B cell (primary cell): Measurements from ENCODE around the gene STX11. TPM values are rescaled to one million over a fixed set of nuclear protein-coding genes. Genes with fewer than 3 reads are reported as not detected.
"Not testable (repeated sequence)": the region's sequence is repeated elsewhere in the genome, so short reads cannot be mapped to it uniquely, and the experiment has no call there.

Experiments used
- ATAC-seq: fragments of 200-7000 bp; cut with Tn5 transposase; one replicate; pipeline ENCODE4 v1.10.0; 2021; ENCODE audit warnings: low read depth, mild to moderate bottlenecking, moderate number of reproducible peaks, moderate library complexity
- CTCF ChIA-PET: fragments of 350-600 bp; sonication (Branson Sonifier 250); formaldehyde crosslinking; loops from one replicate; lab custom pipeline; 2021; ENCODE audit warnings: antibody characterized with exemption, inconsistent platforms; lab: Charles Lee
- POLR2A ChIA-PET: fragments of 350-600 bp; sonication (Branson Sonifier 250); formaldehyde crosslinking; loops from one replicate; lab custom pipeline; 2021; ENCODE audit warnings: antibody characterized with exemption; lab: Charles Lee
- DNase-seq: peaks from one replicate; pipeline ENCODE4 v3.0.0; 2013
- H2AFZ ChIP-seq: 2 replicates; pipeline ENCODE4 v1.6.1; 2012; ENCODE audit warnings: mild to moderate bottlenecking, low read depth, low read length; ENCODE audit not compliant: insufficient read depth, poor library complexity, severe bottlenecking
- H3K27ac ChIP-seq, 2 donors: 1 replicate in 1 of 2; 2 replicates in 1 of 2; pipeline ENCODE4 v1.5.1; 2012 to 2013; ENCODE audit warnings: low read length in 2 of 2, mild to moderate bottlenecking in 2 of 2, moderate library complexity in 1 of 2
- H3K27me3 ChIP-seq, 4 experiments: fragments of 200-600 bp in 1 of 4; sonication (generic) in 1 of 4; replicated peaks in 1 of 4; 1 replicate in 2 of 4; 2 replicates in 2 of 4; pipeline versions ENCODE4 v1.6.1 to v1.7.0; 2013 to 2016; ENCODE audit warnings: low read length in 3 of 4, mild to moderate bottlenecking in 2 of 4, mixed read lengths in 1 of 4, moderate library complexity in 1 of 4; ENCODE audit not compliant: insufficient read depth in 4 of 4, control insufficient read depth in 3 of 4; ENCODE audit errors: control extremely low read depth in 1 of 4
- H3K36me3 ChIP-seq, 2 experiments: replicated peaks in 1 of 2; 1 replicate in 1 of 2; 2 replicates in 1 of 2; pipeline versions ENCODE4 v1.6.1 to v1.7.1; 2013; ENCODE audit warnings: low read length in 1 of 2; ENCODE audit not compliant: insufficient read depth in 2 of 2, control insufficient read depth in 1 of 2; ENCODE audit errors: control extremely low read depth in 1 of 2, extremely low read depth in 1 of 2
- H3K4me1 ChIP-seq, 2 donors: fragments of 200-600 bp in 1 of 2; sonication (generic) in 1 of 2; 1 replicate in 1 of 2; 2 replicates in 1 of 2; pipeline versions ENCODE4 v1.5.1 to v1.6.1; 2013 to 2017; ENCODE audit warnings: low read length in 2 of 2; ENCODE audit not compliant: control insufficient read depth in 2 of 2, insufficient read depth in 2 of 2
- H3K4me2 ChIP-seq: replicated peaks from 2 replicates; pipeline ENCODE3; 2012; ENCODE audit warnings: mild to moderate bottlenecking, low read depth, low read length; ENCODE audit not compliant: poor library complexity, severe bottlenecking
- H3K4me3 ChIP-seq, 5 experiments: fragments of 200-600 bp in 1 of 5; sonication (generic) in 1 of 5; 1 replicate in 3 of 5; 2 replicates in 2 of 5; pipeline versions ENCODE4 v1.5.1 to v1.7.0; 2011 to 2016; ENCODE audit warnings: low read length in 4 of 5, mild to moderate bottlenecking in 4 of 5, low read depth in 2 of 5, control low read depth in 1 of 5, moderate library complexity in 1 of 5; ENCODE audit not compliant: insufficient read depth in 1 of 5; ENCODE audit errors: control extremely low read depth in 1 of 5, extremely low read depth in 1 of 5
- H3K79me2 ChIP-seq: fragments of 200-600 bp; sonication (generic); one replicate; pipeline ENCODE4 v1.6.0; 2016; ENCODE audit warnings: low read length; ENCODE audit not compliant: control insufficient read depth, insufficient read depth
- H3K9ac ChIP-seq: fragments of 200-600 bp; sonication (generic); 2 replicates; pipeline ENCODE4 v1.6.1; 2017; ENCODE audit warnings: mild to moderate bottlenecking, low read length, moderate library complexity
- H3K9me3 ChIP-seq, 3 donors: one replicate each; pipeline versions ENCODE4 v1.6.1 to v1.7.1; 2013; ENCODE audit warnings: low read length in 2 of 3; ENCODE audit not compliant: control insufficient read depth in 2 of 3, insufficient read depth in 1 of 3; ENCODE audit errors: control extremely low read depth in 1 of 3
- H4K20me1 ChIP-seq: 2 replicates; pipeline ENCODE4 v1.6.0; 2012; ENCODE audit warnings: mild to moderate bottlenecking, low read length; ENCODE audit not compliant: insufficient read depth, control insufficient read depth, poor library complexity, severe bottlenecking
- H3K27ac Mint-ChIP-seq: one replicate; pipeline ENCODE4 v1.8.0; 2021; ENCODE audit warnings: mixed read lengths
- H3K27me3 Mint-ChIP-seq: one replicate; pipeline ENCODE4 v1.8.0; 2021; ENCODE audit warnings: mixed read lengths
- H3K4me1 Mint-ChIP-seq: one replicate; pipeline ENCODE4 v1.8.0; 2021; ENCODE audit warnings: mixed read lengths
- H3K4me3 Mint-ChIP-seq: one replicate; pipeline ENCODE4 v1.8.0; 2021; ENCODE audit warnings: mixed read lengths
- H3K9me3 Mint-ChIP-seq: one replicate; pipeline ENCODE4 v1.8.0; 2022; ENCODE audit warnings: mixed read lengths; ENCODE audit not compliant: insufficient read depth
- EZH2 ChIP-seq: IDR thresholded peaks from 2 replicates; pipeline ENCODE4 v1.6.1; 2012; ENCODE audit warnings: borderline replicate concordance, low read depth, mild to moderate bottlenecking, moderate library complexity, low read length; ENCODE audit not compliant: insufficient read depth, poor library complexity, severe bottlenecking
- WGBS: methylation state at CpG from one replicate; pipeline ENCODE4 v1.1.5; 2013; ENCODE audit warnings: missing lambda C conversion rate; ENCODE audit not compliant: insufficient coverage; 5-methylcytosine and 5-hydroxymethylcytosine counted together
- intact Hi-C: fragments of 100-400 bp; cut with micrococcal nuclease; formaldehyde crosslinking; loops from one replicate; pipeline ENCODE4 v1.10.0; 2022
- polyA plus RNA-seq: library from polyadenylated mRNA; depleted of rRNA; stranded (reverse); fragments of >200 nt; gene quantifications from 2 replicates; pipeline ENCODE4 v1.2.3, GENCODE V29; 2012
- total RNA-seq, 2 donors: library from RNA; stranded (reverse); fragments of 120-200 nt in 1 of 2; gene quantifications; 1 replicate in 1 of 2; 2 replicates in 1 of 2; pipeline versions ENCODE4 v1.2.3 to v1.2.4, GENCODE V29; 2013 to 2022
- TF ChIP-seq, protein P1 (sequence below): fragments of 200-600 bp; IDR thresholded peaks from one replicate; pipeline ENCODE4 v1.8.0; 2022; ENCODE audit warnings: antibody characterized with exemption, mild to moderate bottlenecking

Gene STX11
- total and polyA plus RNA-seq, 2 donors (not counting 1 experiment from before 2014, with no cell fraction given) = 10.3 to 14.6 TPM

- H3K27ac Mint-ChIP-seq, H4K20me1 ChIP-seq, H3K9me3 ChIP-seq, H3K36me3 ChIP-seq, intact Hi-C loops, H3K4me1 Mint-ChIP-seq, H3K27ac ChIP-seq, H3K4me3 Mint-ChIP-seq, H3K9me3 Mint-ChIP-seq, H3K4me3 ChIP-seq, H3K4me2 ChIP-seq, ATAC-seq, POLR2A ChIA-PET, H3K4me1 ChIP-seq, H2AFZ ChIP-seq, H3K9ac ChIP-seq, DNase-seq, CTCF ChIA-PET, H3K79me2 ChIP-seq, H3K27me3 ChIP-seq, H3K27me3 Mint-ChIP-seq: not testable (repeated sequence)
Observed at GRCh38 chr6:144132167-144132690, 18.1 kb upstream of the STX11 start.

- Histone ChIP-seq H3K9me3 (no peaks in the 10 kb centered on the region), H3K4me2 (no peak overlapping the region), H2AFZ (no peak overlapping the region), H3K36me3 (no peaks in the 10 kb centered on the region), H3K79me2 (no peaks in the 10 kb centered on the region), H3K27ac (no peak overlapping the region), H4K20me1 (no peaks in the 10 kb centered on the region), H3K4me1 (no peaks in the 10 kb centered on the region), H3K27me3 (peaks cover 0 to 4% (median 0%) of the 10 kb centered on the region in 4 experiments), H3K9ac (no peak overlapping the region), H3K4me3 (no peak overlapping the region)
- no peak for TF ChIP-seq EZH2
- TF ChIP-seq, protein P1, sequence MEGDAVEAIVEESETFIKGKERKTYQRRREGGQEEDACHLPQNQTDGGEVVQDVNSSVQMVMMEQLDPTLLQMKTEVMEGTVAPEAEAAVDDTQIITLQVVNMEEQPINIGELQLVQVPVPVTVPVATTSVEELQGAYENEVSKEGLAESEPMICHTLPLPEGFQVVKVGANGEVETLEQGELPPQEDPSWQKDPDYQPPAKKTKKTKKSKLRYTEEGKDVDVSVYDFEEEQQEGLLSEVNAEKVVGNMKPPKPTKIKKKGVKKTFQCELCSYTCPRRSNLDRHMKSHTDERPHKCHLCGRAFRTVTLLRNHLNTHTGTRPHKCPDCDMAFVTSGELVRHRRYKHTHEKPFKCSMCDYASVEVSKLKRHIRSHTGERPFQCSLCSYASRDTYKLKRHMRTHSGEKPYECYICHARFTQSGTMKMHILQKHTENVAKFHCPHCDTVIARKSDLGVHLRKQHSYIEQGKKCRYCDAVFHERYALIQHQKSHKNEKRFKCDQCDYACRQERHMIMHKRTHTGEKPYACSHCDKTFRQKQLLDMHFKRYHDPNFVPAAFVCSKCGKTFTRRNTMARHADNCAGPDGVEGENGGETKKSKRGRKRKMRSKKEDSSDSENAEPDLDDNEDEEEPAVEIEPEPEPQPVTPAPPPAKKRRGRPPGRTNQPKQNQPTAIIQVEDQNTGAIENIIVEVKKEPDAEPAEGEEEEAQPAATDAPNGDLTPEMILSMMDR = no peak
- no peaks in the 10 kb centered on the region for H3K9me3 Mint-ChIP-seq
- ATAC-seq (no peak), DNase-seq (no peak)
- peaks cover 3% of the 10 kb centered on the region for H3K4me1 Mint-ChIP-seq
- WGBS = 82% methylated on average over 5 of the region's 5 CpGs
- H3K27me3 Mint-ChIP-seq = peaks cover 3% of the 10 kb centered on the region
- H3K27ac Mint-ChIP-seq = no peak overlapping the region
- POLR2A ChIA-PET = no interaction called here
- H3K4me3 Mint-ChIP-seq = no peak overlapping the region
- intact Hi-C loops = no loop called here
- CTCF ChIA-PET = no interaction called here
Observed at GRCh38 chr6:144133225-144133821, 17.0 kb upstream of the STX11 start.
